ENCODE measurements around the gene RDH14. TPM values are rescaled to one million over a fixed set of nuclear protein-coding genes. Genes with fewer than 3 reads are reported as not detected.

Gene RDH14
- total and polyA plus RNA-seq, 2 experiments from 2014 or later: 38.1 to 40.6 TPM

DNA sequence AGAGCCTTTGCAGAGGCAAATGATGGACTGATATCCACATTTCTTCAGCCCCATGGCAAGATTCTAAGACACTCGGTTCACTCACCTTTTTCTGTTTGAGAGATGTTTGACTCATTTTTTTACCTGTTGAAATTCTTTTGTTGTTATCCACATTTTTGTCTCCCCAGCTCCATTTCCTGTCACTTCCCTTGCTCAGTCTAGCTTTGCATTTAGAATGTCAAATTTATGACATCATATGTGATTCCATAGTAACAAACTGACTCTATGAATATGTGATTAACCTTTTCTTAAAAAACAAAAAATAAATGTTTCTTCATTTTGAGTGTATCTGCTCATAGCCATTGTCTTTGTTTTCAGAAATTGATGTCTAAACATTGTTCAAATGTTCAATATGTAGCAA, 28.9 kb upstream of the RDH14 start, which contains the start of gene NT5C1B:
Gene NT5C1B, minus strand, starts transcription at position 216 of the 400 bp plus-strand sequence. Its CDS starts 101 bp downstream, at position 115.
- Histone ChIP-seq H3F3A (replicated peaks; ENCODE audit: low read depth) (no peaks in the 10 kb centered on the region), H3K27me3 (ENCODE audit: insufficient read depth) (no peaks in the 10 kb centered on the region), H3K9me2 (ENCODE audit: insufficient read depth) (0 out of 2 replicates have a peak, but pooled peaks cover 8% of the 10 kb centered on the region), H3K27ac (ENCODE audit: low read depth) (no peak within 1 kb of the TSS), H3K79me2 (replicated peaks; ENCODE audit: insufficient read depth) (no peaks in the 10 kb centered on the region), H3K36me3 (ENCODE audit: insufficient read depth) (no peaks in the 10 kb centered on the region), H3K4me3 (no peak within 1 kb of the TSS), H3K4me1 (ENCODE audit: insufficient read depth) (no peaks in the 10 kb centered on the region), H2AFZ (no peak within 1 kb of the TSS), H3K4me2 (no peak within 1 kb of the TSS), H4K20me1 (replicated peaks; ENCODE audit: insufficient read depth) (no peaks in the 10 kb centered on the region)
- Mint-ChIP-seq H3K4me3 (no peak within 1 kb of the TSS), H3K36me3 (ENCODE audit: low read depth) (no peaks in the 10 kb centered on the region), H3K9me3 (no peaks in the 10 kb centered on the region; the same call in 2 of the 3 replicates), H3K27ac (no peak within 1 kb of the TSS), H3K4me1 (no peaks in the 10 kb centered on the region), H3K27me3 (ENCODE audit: insufficient read depth, low read depth, poor library complexity) (peaks cover 1% of the 10 kb centered on the region)
- DNase-seq (ENCODE audit: low spot score) (no peak), ATAC-seq (no peak)
- TF ChIP-seq STAT1 (IDR thresholded peaks at IDR 0.05; ENCODE audit: unreplicated experiment): no peak
- TF ChIP-seq, protein P1, sequence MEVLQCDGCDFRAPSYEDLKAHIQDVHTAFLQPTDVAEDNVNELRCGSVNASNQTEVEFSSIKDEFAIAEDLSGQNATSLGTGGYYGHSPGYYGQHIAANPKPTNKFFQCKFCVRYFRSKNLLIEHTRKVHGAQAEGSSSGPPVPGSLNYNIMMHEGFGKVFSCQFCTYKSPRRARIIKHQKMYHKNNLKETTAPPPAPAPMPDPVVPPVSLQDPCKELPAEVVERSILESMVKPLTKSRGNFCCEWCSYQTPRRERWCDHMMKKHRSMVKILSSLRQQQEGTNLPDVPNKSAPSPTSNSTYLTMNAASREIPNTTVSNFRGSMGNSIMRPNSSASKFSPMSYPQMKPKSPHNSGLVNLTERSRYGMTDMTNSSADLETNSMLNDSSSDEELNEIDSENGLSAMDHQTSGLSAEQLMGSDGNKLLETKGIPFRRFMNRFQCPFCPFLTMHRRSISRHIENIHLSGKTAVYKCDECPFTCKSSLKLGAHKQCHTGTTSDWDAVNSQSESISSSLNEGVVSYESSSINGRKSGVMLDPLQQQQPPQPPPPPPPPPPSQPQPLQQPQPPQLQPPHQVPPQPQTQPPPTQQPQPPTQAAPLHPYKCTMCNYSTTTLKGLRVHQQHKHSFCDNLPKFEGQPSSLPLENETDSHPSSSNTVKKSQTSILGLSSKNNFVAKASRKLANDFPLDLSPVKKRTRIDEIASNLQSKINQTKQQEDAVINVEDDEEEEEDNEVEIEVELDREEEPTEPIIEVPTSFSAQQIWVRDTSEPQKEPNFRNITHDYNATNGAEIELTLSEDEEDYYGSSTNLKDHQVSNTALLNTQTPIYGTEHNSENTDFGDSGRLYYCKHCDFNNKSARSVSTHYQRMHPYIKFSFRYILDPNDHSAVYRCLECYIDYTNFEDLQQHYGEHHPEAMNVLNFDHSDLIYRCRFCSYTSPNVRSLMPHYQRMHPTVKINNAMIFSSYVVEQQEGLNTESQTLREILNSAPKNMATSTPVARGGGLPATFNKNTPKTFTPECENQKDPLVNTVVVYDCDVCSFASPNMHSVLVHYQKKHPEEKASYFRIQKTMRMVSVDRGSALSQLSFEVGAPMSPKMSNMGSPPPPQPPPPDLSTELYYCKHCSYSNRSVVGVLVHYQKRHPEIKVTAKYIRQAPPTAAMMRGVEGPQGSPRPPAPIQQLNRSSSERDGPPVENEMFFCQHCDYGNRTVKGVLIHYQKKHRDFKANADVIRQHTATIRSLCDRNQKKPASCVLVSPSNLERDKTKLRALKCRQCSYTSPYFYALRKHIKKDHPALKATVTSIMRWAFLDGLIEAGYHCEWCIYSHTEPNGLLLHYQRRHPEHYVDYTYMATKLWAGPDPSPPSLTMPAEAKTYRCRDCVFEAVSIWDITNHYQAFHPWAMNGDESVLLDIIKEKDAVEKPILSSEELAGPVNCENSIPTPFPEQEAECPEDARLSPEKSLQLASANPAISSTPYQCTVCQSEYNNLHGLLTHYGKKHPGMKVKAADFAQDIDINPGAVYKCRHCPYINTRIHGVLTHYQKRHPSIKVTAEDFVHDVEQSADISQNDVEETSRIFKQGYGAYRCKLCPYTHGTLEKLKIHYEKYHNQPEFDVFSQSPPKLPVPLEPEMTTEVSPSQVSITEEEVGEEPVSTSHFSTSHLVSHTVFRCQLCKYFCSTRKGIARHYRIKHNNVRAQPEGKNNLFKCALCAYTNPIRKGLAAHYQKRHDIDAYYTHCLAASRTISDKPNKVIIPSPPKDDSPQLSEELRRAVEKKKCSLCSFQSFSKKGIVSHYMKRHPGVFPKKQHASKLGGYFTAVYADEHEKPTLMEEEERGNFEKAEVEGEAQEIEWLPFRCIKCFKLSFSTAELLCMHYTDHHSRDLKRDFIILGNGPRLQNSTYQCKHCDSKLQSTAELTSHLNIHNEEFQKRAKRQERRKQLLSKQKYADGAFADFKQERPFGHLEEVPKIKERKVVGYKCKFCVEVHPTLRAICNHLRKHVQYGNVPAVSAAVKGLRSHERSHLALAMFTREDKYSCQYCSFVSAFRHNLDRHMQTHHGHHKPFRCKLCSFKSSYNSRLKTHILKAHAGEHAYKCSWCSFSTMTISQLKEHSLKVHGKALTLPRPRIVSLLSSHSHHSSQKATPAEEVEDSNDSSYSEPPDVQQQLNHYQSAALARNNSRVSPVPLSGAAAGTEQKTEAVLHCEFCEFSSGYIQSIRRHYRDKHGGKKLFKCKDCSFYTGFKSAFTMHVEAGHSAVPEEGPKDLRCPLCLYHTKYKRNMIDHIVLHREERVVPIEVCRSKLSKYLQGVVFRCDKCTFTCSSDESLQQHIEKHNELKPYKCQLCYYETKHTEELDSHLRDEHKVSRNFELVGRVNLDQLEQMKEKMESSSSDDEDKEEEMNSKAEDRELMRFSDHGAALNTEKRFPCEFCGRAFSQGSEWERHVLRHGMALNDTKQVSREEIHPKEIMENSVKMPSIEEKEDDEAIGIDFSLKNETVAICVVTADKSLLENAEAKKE (CRISPR knock-in tag; IDR thresholded peaks at IDR 0.05): no peak
- TF ChIP-seq, protein P2, sequence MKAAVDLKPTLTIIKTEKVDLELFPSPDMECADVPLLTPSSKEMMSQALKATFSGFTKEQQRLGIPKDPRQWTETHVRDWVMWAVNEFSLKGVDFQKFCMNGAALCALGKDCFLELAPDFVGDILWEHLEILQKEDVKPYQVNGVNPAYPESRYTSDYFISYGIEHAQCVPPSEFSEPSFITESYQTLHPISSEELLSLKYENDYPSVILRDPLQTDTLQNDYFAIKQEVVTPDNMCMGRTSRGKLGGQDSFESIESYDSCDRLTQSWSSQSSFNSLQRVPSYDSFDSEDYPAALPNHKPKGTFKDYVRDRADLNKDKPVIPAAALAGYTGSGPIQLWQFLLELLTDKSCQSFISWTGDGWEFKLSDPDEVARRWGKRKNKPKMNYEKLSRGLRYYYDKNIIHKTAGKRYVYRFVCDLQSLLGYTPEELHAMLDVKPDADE (IDR thresholded peaks at IDR 0.05): no peak
- no peak for TF ChIP-seq JUNB (IDR thresholded peaks at IDR 0.05; ENCODE audit: unreplicated experiment)
- no peak for TF ChIP-seq EZH2 (IDR thresholded peaks at IDR 0.05; ENCODE audit: low read depth, unreplicated experiment)
- TF ChIP-seq, protein P3, sequence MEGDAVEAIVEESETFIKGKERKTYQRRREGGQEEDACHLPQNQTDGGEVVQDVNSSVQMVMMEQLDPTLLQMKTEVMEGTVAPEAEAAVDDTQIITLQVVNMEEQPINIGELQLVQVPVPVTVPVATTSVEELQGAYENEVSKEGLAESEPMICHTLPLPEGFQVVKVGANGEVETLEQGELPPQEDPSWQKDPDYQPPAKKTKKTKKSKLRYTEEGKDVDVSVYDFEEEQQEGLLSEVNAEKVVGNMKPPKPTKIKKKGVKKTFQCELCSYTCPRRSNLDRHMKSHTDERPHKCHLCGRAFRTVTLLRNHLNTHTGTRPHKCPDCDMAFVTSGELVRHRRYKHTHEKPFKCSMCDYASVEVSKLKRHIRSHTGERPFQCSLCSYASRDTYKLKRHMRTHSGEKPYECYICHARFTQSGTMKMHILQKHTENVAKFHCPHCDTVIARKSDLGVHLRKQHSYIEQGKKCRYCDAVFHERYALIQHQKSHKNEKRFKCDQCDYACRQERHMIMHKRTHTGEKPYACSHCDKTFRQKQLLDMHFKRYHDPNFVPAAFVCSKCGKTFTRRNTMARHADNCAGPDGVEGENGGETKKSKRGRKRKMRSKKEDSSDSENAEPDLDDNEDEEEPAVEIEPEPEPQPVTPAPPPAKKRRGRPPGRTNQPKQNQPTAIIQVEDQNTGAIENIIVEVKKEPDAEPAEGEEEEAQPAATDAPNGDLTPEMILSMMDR (conservative IDR thresholded peaks at IDR 0.05; ENCODE audit: low read depth in 2 of 2): no peak
- no peak for TF ChIP-seq ZNF114 (CRISPR knock-in tag; IDR thresholded peaks at IDR 0.05)
- TF ChIP-seq NANOG (IDR thresholded peaks at IDR 0.05; ENCODE audit: borderline replicate concordance): no peak
- no peak for TF ChIP-seq ZNF331 (CRISPR knock-in tag; IDR thresholded peaks at IDR 0.05; ENCODE audit: low read depth)
- no peak for TF ChIP-seq CREB1 (CRISPR knock-in tag; IDR thresholded peaks at IDR 0.05; ENCODE audit: low read depth)
- TF ChIP-seq EZH2phosphoT487 (IDR thresholded peaks at IDR 0.05; ENCODE audit: unreplicated experiment): no peak
